HCT116 (cell line): ENCODE results near the gene ELOA. TPM values are rescaled to one million over a fixed set of nuclear protein-coding genes. Genes with fewer than 3 reads are reported as not detected.

Source experiments
- ATAC-seq: fragments of 200-7000 bp; cut with Tn5 transposase; 2 replicates; pipeline ENCODE4 v1.9.1; 2020; ENCODE audit warnings: mild to moderate bottlenecking, moderate library complexity
- BruUV-seq: library from RNA; stranded (reverse); fragments of 400-500 nt; replicated peaks from 2 replicates; lab custom pipeline; 2021; lab: Mats Ljungman, UMichigan
- CTCF ChIA-PET: fragments of 300-600 bp; sonication (Branson Sonifier 250); formaldehyde crosslinking; loops from one replicate; lab custom pipeline; 2021; ENCODE audit warnings: antibody characterized with exemption; lab: Charles Lee
- POLR2A ChIA-PET: fragments of 300-600, 350-600 bp; sonication (Branson Sonifier 250); formaldehyde crosslinking; loops from one replicate; lab custom pipeline; 2021; ENCODE audit warnings: antibody characterized with exemption; lab: Charles Lee
- RAD21 ChIA-PET, 2 experiments: fragments of 300-600 bp; sonication (Branson Sonifier 250); formaldehyde crosslinking; loops; one replicate each; lab custom pipeline; 2023; ENCODE audit warnings: low total read pairs in 2 of 2; ENCODE audit not compliant: uncharacterized antibody in 2 of 2, unreplicated experiment in 2 of 2, low non-redundant PET in 1 of 2; lab: Charles Lee
- DNase-seq: peaks from one replicate; pipeline ENCODE4 v3.0.0-alpha.2; 2010; ENCODE audit warnings: low read depth, low spot score
- H2AFZ ChIP-seq: fragments of 200-600 bp; shearing (Covaris generic), sonication (generic); 2 replicates; pipeline ENCODE4 v1.6.1; 2017; ENCODE audit warnings: low read depth, mixed run types, mixed read lengths, antibody characterized with exemption, low read length; ENCODE audit not compliant: poor library complexity, severe bottlenecking
- H3K27ac ChIP-seq: 2 replicates; pipeline ENCODE4 v1.5.1; 2012; ENCODE audit warnings: low read depth, low read length
- H3K27me3 ChIP-seq: fragments of 200-600 bp; sonication (generic); 2 replicates; pipeline ENCODE4 v1.6.1; 2016; ENCODE audit warnings: mixed run types, low read length, mixed read lengths; ENCODE audit not compliant: insufficient read depth
- H3K36me3 ChIP-seq, 2 experiments: fragments of 200-500 bp in 1 of 2; fragments of 200-600 bp in 1 of 2; sonication (Bioruptor generic) in 1 of 2; sonication (generic) in 1 of 2; 2 replicates each; pipeline versions ENCODE4 v1.5.1 to v1.6.1; 2014 to 2016; ENCODE audit warnings: low read length in 2 of 2, inconsistent platforms in 1 of 2, mixed read lengths in 1 of 2, mixed run types in 1 of 2; ENCODE audit not compliant: insufficient read depth in 2 of 2, control insufficient read depth in 1 of 2
- H3K4me1 ChIP-seq, 2 experiments: fragments of 200-600 bp in 1 of 2; sonication (generic) in 1 of 2; 2 replicates each; pipeline versions ENCODE4 v1.5.1 to v1.6.1; 2012 to 2017; ENCODE audit warnings: low read length in 2 of 2, inconsistent platforms in 1 of 2, mild to moderate bottlenecking in 1 of 2, mixed read lengths in 1 of 2, mixed run types in 1 of 2, moderate library complexity in 1 of 2; ENCODE audit not compliant: insufficient read depth in 2 of 2, control insufficient read depth in 1 of 2
- H3K4me2 ChIP-seq: fragments of 200-600 bp; sonication (generic); 2 replicates; pipeline ENCODE4 v1.6.1; 2017; ENCODE audit warnings: mixed run types, low read length, mixed read lengths
- H3K4me3 ChIP-seq, 2 experiments: fragments of 200-600 bp in 1 of 2; sonication (generic) in 1 of 2; replicated peaks in 1 of 2; 2 replicates each; pipeline ENCODE4 v1.5.1; 2011 to 2016; ENCODE audit warnings: low read length in 2 of 2, control low read depth in 1 of 2, low read depth in 1 of 2, mild to moderate bottlenecking in 1 of 2, mixed read lengths in 1 of 2, mixed run types in 1 of 2
- H3K79me2 ChIP-seq: fragments of 200-600 bp; sonication (generic); 2 replicates; pipeline ENCODE4 v1.6.1; 2017; ENCODE audit warnings: mild to moderate bottlenecking, mixed run types, low read length, moderate library complexity, mixed read lengths; ENCODE audit not compliant: insufficient read depth
- H3K9ac ChIP-seq: fragments of 200-600 bp; sonication (generic); 2 replicates; pipeline ENCODE4 v1.6.1; 2016; ENCODE audit warnings: low read length, mixed read lengths
- H3K9me2 ChIP-seq: fragments of 200-600 bp; sonication (generic), shearing (Covaris generic); 2 replicates; pipeline ENCODE4 v1.6.1; 2017; ENCODE audit warnings: mixed run types, mild to moderate bottlenecking, moderate library complexity; ENCODE audit not compliant: insufficient read depth
- H3K9me3 ChIP-seq, 2 experiments: fragments of 200-500 bp in 1 of 2; fragments of 200-600 bp in 1 of 2; sonication (Bioruptor generic) in 1 of 2; sonication (generic) in 1 of 2; 2 replicates each; pipeline ENCODE4 v1.6.1; 2014 to 2017; ENCODE audit warnings: low read length in 2 of 2, mixed read lengths in 2 of 2, inconsistent platforms in 1 of 2, low read depth in 1 of 2, mild to moderate bottlenecking in 1 of 2, mixed run types in 1 of 2, moderate library complexity in 1 of 2; ENCODE audit not compliant: control insufficient read depth in 1 of 2, insufficient read depth in 1 of 2
- H4K20me1 ChIP-seq: fragments of 200-600 bp; sonication (generic), shearing (Covaris generic); 2 replicates; pipeline ENCODE4 v1.6.1; 2017; ENCODE audit warnings: mixed run types, mild to moderate bottlenecking, moderate library complexity; ENCODE audit not compliant: insufficient read depth
- ATF3 ChIP-seq: IDR thresholded peaks from 2 replicates; pipeline ENCODE4 v1.6.1; 2012
- CBX3 ChIP-seq: IDR thresholded peaks from 2 replicates; pipeline ENCODE4 v1.6.1; 2012; ENCODE audit warnings: low read depth
- CEBPB ChIP-seq: IDR thresholded peaks from 2 replicates; pipeline ENCODE4 v1.6.1; 2012; ENCODE audit warnings: low read depth
- CTCF ChIP-seq, 3 experiments: fragments of 200-600 bp in 1 of 3; sonication (generic) in 1 of 3; IDR thresholded peaks in 2 of 3; conservative IDR thresholded peaks in 1 of 3; 2 replicates each; pipeline ENCODE4 v1.5.1; 2012 to 2017; ENCODE audit warnings: low read depth in 2 of 3, low read length in 2 of 3, antibody characterized with exemption in 1 of 3, borderline replicate concordance in 1 of 3, control low read depth in 1 of 3, mild to moderate bottlenecking in 1 of 3, mixed read lengths in 1 of 3, mixed run types in 1 of 3, moderate library complexity in 1 of 3; ENCODE audit not compliant: insufficient read depth in 1 of 3
- FOSL1 ChIP-seq: IDR thresholded peaks from 2 replicates; pipeline ENCODE4 v1.6.1; 2012; ENCODE audit warnings: low read depth
- POLR2A ChIP-seq: IDR thresholded peaks from 2 replicates; pipeline ENCODE4 v1.7.0; 2011; ENCODE audit warnings: borderline replicate concordance; ENCODE audit not compliant: insufficient read depth, insufficient read length; ENCODE audit errors: extremely low read depth
- POLR2AphosphoS5 ChIP-seq: IDR thresholded peaks from 2 replicates; pipeline ENCODE4 v1.6.1; 2011; ENCODE audit warnings: mild to moderate bottlenecking, low read depth, low read length, moderate library complexity
- SIN3A ChIP-seq: IDR thresholded peaks from 2 replicates; pipeline ENCODE4 v1.6.1; 2012; ENCODE audit warnings: low read depth
- YY1 ChIP-seq: IDR thresholded peaks from 2 replicates; pipeline ENCODE4 v1.6.1; 2011; ENCODE audit warnings: low read length, low read depth, moderate library complexity, mild to moderate bottlenecking; ENCODE audit not compliant: insufficient replicate concordance; ENCODE audit errors: extremely low read depth
- ZBTB33 ChIP-seq: IDR thresholded peaks from 2 replicates; pipeline ENCODE4 v1.6.1; 2011; ENCODE audit warnings: mild to moderate bottlenecking, low read length, moderate library complexity; ENCODE audit not compliant: insufficient replicate concordance; ENCODE audit errors: extremely low read depth
- ZNF274 ChIP-seq: fragments of 200-500 bp; sonication (Bioruptor generic); IDR thresholded peaks from 2 replicates; pipeline ENCODE4 v1.6.1; 2014; ENCODE audit warnings: mild to moderate bottlenecking, low read depth, low read length, inconsistent platforms
- intact Hi-C: fragments of 100-400 bp; cut with micrococcal nuclease; formaldehyde crosslinking; loops from 2 replicates; pipeline ENCODE4 v1.10.0; 2022
- total RNA-seq: library from RNA; stranded (reverse); gene quantifications from one replicate; pipeline ENCODE4 v1.2.1, GENCODE V29; 2021; ENCODE audit not compliant: unreplicated experiment

Gene ELOA
- total RNA-seq, 1 experiment from 2014 or later, result 39.3 TPM

GRCh38 chr1:23787701-23788100 is 44.4 kb downstream of the ELOA start:
- Histone ChIP-seq H3K36me3 (peaks cover 25 to 33% of the 10 kb centered on the region in 2 experiments; a peak in 3 of 4 replicates), H3K27ac (no peak overlapping the region), H3K27me3 (no peaks in the 10 kb centered on the region), H3K9me2 (no peaks in the 10 kb centered on the region), H3K4me3 (no peak overlapping the region), H3K9me3 (no peaks in the 10 kb centered on the region), H4K20me1 (no peaks in the 10 kb centered on the region), H3K4me1 (peaks cover 22 to 38% of the 10 kb centered on the region in 2 experiments), H3K79me2 (peaks cover 46% of the 10 kb centered on the region), H3K4me2 (no peak overlapping the region), H3K9ac (no peak overlapping the region), H2AFZ (no peak overlapping the region)
- POLR2A ChIA-PET, result interaction anchor here (3.8 kb wide), 1 partner anchor 9 kb away, joined by 30 read pairs; the partner anchor contains the start of gene PITHD1
- CTCF ChIA-PET, result no interaction called here
- ATAC-seq (no peak), DNase-seq (no peak)
- TF ChIP-seq FOSL1 (no peak), POLR2A (no peak), YY1 (no peak), ATF3 (no peak), ZNF274 (no peak), CBX3 (no peak), SIN3A (no peak), CTCF (IDR thresholded peaks at IDR 0.05 in 2 of 3, conservative IDR thresholded peaks at IDR 0.05 in 1 of 3; ENCODE audit: borderline replicate concordance in 1 of 3, insufficient read depth in 1 of 3, low read depth in 2 of 3, low read length in 2 of 3) (no peak), POLR2AphosphoS5 (no peak), ZBTB33 (no peak), CEBPB (no peak)
- intact Hi-C loops, result no loop called here
- BruUV-seq, result TSS peak; percentile 38
- RAD21 ChIA-PET, result interaction anchor here in 1 of 2 experiments (0.6 kb wide), 1 partner anchor 17 kb away, joined by 4 read pairs; no protein-coding TSS in a partner anchor
